H1 (cell line): ENCODE measurements around the gene RALGAPA1. TPM values are rescaled to one million over a fixed set of nuclear protein-coding genes. Genes with fewer than 3 reads are reported as not detected.

Experiments
- CTCF ChIA-PET: fragments of 300-600 bp; sonication (Branson Sonifier 250); formaldehyde crosslinking; loops from one replicate; lab custom pipeline; 2021; ENCODE audit not compliant: partially characterized antibody; lab: Charles Lee
- POLR2A ChIA-PET: fragments of 300-600 bp; sonication (Branson Sonifier 250); formaldehyde crosslinking; loops from one replicate; lab custom pipeline; 2021; ENCODE audit warnings: inconsistent platforms; ENCODE audit not compliant: partially characterized antibody; lab: Charles Lee
- DNase-seq, 2 experiments: peaks; one replicate each; pipeline versions ENCODE4 v3.0.0 to v3.0.0-alpha.2; 2010 to 2022; ENCODE audit warnings: low spot score in 2 of 2, low read depth in 1 of 2, mixed read lengths in 1 of 2
- FAIRE-seq: peaks from 2 replicates; lab custom pipeline; 2011; peaks lifted over from hg19 to GRCh38; lab: Jason Lieb, UNC
- H2AFZ ChIP-seq: 2 replicates; pipeline ENCODE4 v1.8.1; 2012; ENCODE audit warnings: low read length, inconsistent platforms
- H2AK5ac ChIP-seq: 2 replicates; pipeline ENCODE4 v1.6.1; 2013; ENCODE audit warnings: low read depth, low read length
- H2BK120ac ChIP-seq: replicated peaks from 2 replicates; pipeline ENCODE3; 2013; ENCODE audit warnings: low read depth, low read length, inconsistent platforms
- H2BK12ac ChIP-seq: 2 replicates; pipeline ENCODE4 v1.6.1; 2013; ENCODE audit warnings: low read depth, low read length
- H2BK15ac ChIP-seq: 2 replicates; pipeline ENCODE4 v1.6.1; 2013; ENCODE audit warnings: low read length
- H2BK20ac ChIP-seq: 2 replicates; pipeline ENCODE4 v1.6.1; 2013; ENCODE audit warnings: low read length
- H2BK5ac ChIP-seq: 2 replicates; pipeline ENCODE4 v1.6.1; 2013; ENCODE audit warnings: low read depth, low read length
- H3K14ac ChIP-seq: 2 replicates; pipeline ENCODE4 v1.6.1; 2013; ENCODE audit warnings: inconsistent platforms; ENCODE audit not compliant: insufficient read length
- H3K18ac ChIP-seq: 2 replicates; pipeline ENCODE4 v1.6.1; 2013; ENCODE audit warnings: low read length; ENCODE audit errors: extremely low read depth
- H3K23ac ChIP-seq: 2 replicates; pipeline ENCODE4 v1.6.1; 2013; ENCODE audit warnings: inconsistent platforms; ENCODE audit not compliant: insufficient read length
- H3K23me2 ChIP-seq: 2 replicates; pipeline ENCODE4 v1.6.1; 2013; ENCODE audit warnings: low read depth, low read length
- H3K27ac ChIP-seq: 2 replicates; pipeline ENCODE4 v1.6.1; 2011; ENCODE audit warnings: low read depth, low read length, inconsistent platforms
- H3K27me3 ChIP-seq, 4 experiments: replicated peaks in 1 of 4; 1 replicate in 1 of 4; 2 replicates in 3 of 4; pipeline versions ENCODE4 v1.6.1 to v1.8.1; 2011 to 2013; ENCODE audit warnings: low read length in 3 of 4, mild to moderate bottlenecking in 3 of 4, inconsistent platforms in 2 of 4, mixed read lengths in 2 of 4, moderate library complexity in 1 of 4; ENCODE audit not compliant: control insufficient read depth in 3 of 4, insufficient read depth in 3 of 4; ENCODE audit errors: extremely low read depth in 1 of 4
- H3K36me3 ChIP-seq, 4 experiments: 2 replicates each; pipeline versions ENCODE4 v1.6.1 to v1.8.1; 2011 to 2013; ENCODE audit warnings: mild to moderate bottlenecking in 4 of 4, low read length in 3 of 4, moderate library complexity in 2 of 4, control low read depth in 1 of 4, inconsistent platforms in 1 of 4; ENCODE audit not compliant: insufficient read depth in 4 of 4, control insufficient read depth in 2 of 4
- H3K4ac ChIP-seq: replicated peaks from 2 replicates; pipeline ENCODE3; 2013; ENCODE audit warnings: low read length, low read depth, mixed read lengths, inconsistent platforms; ENCODE audit not compliant: insufficient read length
- H3K4me1 ChIP-seq, 4 experiments: replicated peaks in 1 of 4; 1 replicate in 1 of 4; 2 replicates in 3 of 4; pipeline versions ENCODE4 v1.6.1 to v1.8.1; 2011 to 2013; ENCODE audit warnings: low read length in 3 of 4, inconsistent platforms in 2 of 4, mixed read lengths in 1 of 4; ENCODE audit not compliant: insufficient read depth in 4 of 4, control insufficient read depth in 3 of 4
- H3K4me2 ChIP-seq, 2 experiments: 2 replicates each; pipeline versions ENCODE4 v1.6.1 to v1.8.1; 2011 to 2013; ENCODE audit warnings: low read depth in 2 of 2, low read length in 2 of 2, control low read depth in 1 of 2, inconsistent platforms in 1 of 2, mild to moderate bottlenecking in 1 of 2; ENCODE audit not compliant: insufficient read depth in 1 of 2
- H3K4me3 ChIP-seq, 4 experiments: fragments of 200-600, 300-600 bp in 1 of 4; sonication (generic), shearing (Covaris generic), sonication (Bioruptor Twin) in 1 of 4; 2 replicates each; pipeline versions ENCODE4 v1.5.1 to v1.8.1; 2011 to 2016; ENCODE audit warnings: low read length in 4 of 4, low read depth in 3 of 4, control low read depth in 2 of 4, inconsistent platforms in 2 of 4, mild to moderate bottlenecking in 2 of 4, mixed read lengths in 1 of 4, moderate library complexity in 1 of 4; ENCODE audit not compliant: insufficient read depth in 2 of 4; ENCODE audit errors: extremely low read depth in 1 of 4
- H3K56ac ChIP-seq: replicated peaks from 2 replicates; pipeline ENCODE3; 2013; ENCODE audit warnings: low read depth, mild to moderate bottlenecking, mixed read lengths, low read length, inconsistent platforms; ENCODE audit not compliant: insufficient read length
- H3K79me1 ChIP-seq: 2 replicates; pipeline ENCODE4 v1.6.1; 2013; ENCODE audit warnings: low read depth, low read length, control low read depth
- H3K79me2 ChIP-seq, 2 experiments: 2 replicates each; pipeline versions ENCODE4 v1.6.1 to v1.8.1; 2012 to 2013; ENCODE audit warnings: low read length in 2 of 2, mild to moderate bottlenecking in 2 of 2, inconsistent platforms in 1 of 2; ENCODE audit not compliant: insufficient read depth in 2 of 2, control insufficient read depth in 1 of 2
- H3K9ac ChIP-seq, 4 experiments: replicated peaks in 1 of 4; 1 replicate in 1 of 4; 2 replicates in 3 of 4; pipeline versions ENCODE4 v1.6.1 to v1.8.1; 2011 to 2013; ENCODE audit warnings: low read depth in 3 of 4, low read length in 3 of 4, control low read depth in 2 of 4, mild to moderate bottlenecking in 2 of 4, moderate library complexity in 2 of 4, inconsistent platforms in 1 of 4; ENCODE audit errors: extremely low read depth in 1 of 4
- H3K9me3 ChIP-seq, 2 experiments: 2 replicates each; pipeline versions ENCODE4 v1.6.1 to v1.8.1; 2012 to 2013; ENCODE audit warnings: mild to moderate bottlenecking in 2 of 2, moderate library complexity in 2 of 2, control low read depth in 1 of 2, inconsistent platforms in 1 of 2, low read depth in 1 of 2, low read length in 1 of 2, mixed read lengths in 1 of 2; ENCODE audit not compliant: insufficient read depth in 2 of 2
- H4K20me1 ChIP-seq, 2 experiments: replicated peaks in 1 of 2; 2 replicates each; pipeline versions ENCODE3 to v1.8.1; 2011 to 2013; ENCODE audit warnings: inconsistent platforms in 2 of 2, low read length in 2 of 2, mild to moderate bottlenecking in 1 of 2; ENCODE audit not compliant: insufficient read depth in 2 of 2, control insufficient read depth in 1 of 2
- H4K5ac ChIP-seq: 2 replicates; pipeline ENCODE4 v1.6.1; 2013; ENCODE audit warnings: low read length, low read depth, mixed read lengths, inconsistent platforms; ENCODE audit not compliant: insufficient read length
- H4K8ac ChIP-seq: 2 replicates; pipeline ENCODE4 v1.8.0; 2013; ENCODE audit warnings: mild to moderate bottlenecking, moderate library complexity, low read length, inconsistent platforms; ENCODE audit not compliant: insufficient read depth; ENCODE audit errors: extremely low read depth
- H4K91ac ChIP-seq: replicated peaks from 2 replicates; pipeline ENCODE3; 2013; ENCODE audit warnings: low read length, mixed read lengths, inconsistent platforms; ENCODE audit not compliant: insufficient read length
- ASH2L ChIP-seq: fragments of 200-600, 300-600 bp; sonication (generic); IDR thresholded peaks from one replicate; pipeline ENCODE4 v1.7.1; 2017; ENCODE audit warnings: low read length
- CHD2 ChIP-seq: IDR thresholded peaks from 2 replicates; pipeline ENCODE4 v1.6.1; 2012; ENCODE audit warnings: low read length, improper control_type of control experiment
- CTBP2 ChIP-seq: IDR thresholded peaks from 2 replicates; pipeline ENCODE4 v1.7.0; 2011; ENCODE audit warnings: borderline replicate concordance, mild to moderate bottlenecking, moderate library complexity, mixed read lengths, low read length; ENCODE audit not compliant: insufficient read depth, insufficient read length
- EP300 ChIP-seq, 2 experiments: IDR thresholded peaks; 1 replicate in 1 of 2; 2 replicates in 1 of 2; pipeline ENCODE4 v1.6.1; 2011 to 2012; ENCODE audit warnings: low read depth in 2 of 2, low read length in 2 of 2, mild to moderate bottlenecking in 2 of 2, borderline replicate concordance in 1 of 2, inconsistent platforms in 1 of 2, moderate library complexity in 1 of 2
- GABPA ChIP-seq: IDR thresholded peaks from 2 replicates; pipeline ENCODE4 v1.6.1; 2011; ENCODE audit warnings: mild to moderate bottlenecking, low read length, moderate library complexity, borderline replicate concordance; ENCODE audit not compliant: insufficient read depth
- KDM4A ChIP-seq: IDR thresholded peaks from one replicate; pipeline ENCODE4 v1.7.1; 2012; ENCODE audit warnings: low read depth, mild to moderate bottlenecking, moderate library complexity, low read length, inconsistent platforms; ENCODE audit not compliant: severe bottlenecking
- KDM5A ChIP-seq: fragments of 200-600 bp; IDR thresholded peaks from 2 replicates; pipeline ENCODE4 v1.7.1; 2012; ENCODE audit warnings: mild to moderate bottlenecking, low read length, inconsistent platforms, mixed read lengths
- NANOG ChIP-seq: IDR thresholded peaks from 2 replicates; pipeline ENCODE4 v1.6.1; 2011; ENCODE audit warnings: low read length, low read depth, mild to moderate bottlenecking, inconsistent platforms; ENCODE audit not compliant: insufficient read depth, poor library complexity, severe bottlenecking
- RFX5 ChIP-seq: IDR thresholded peaks from 2 replicates; pipeline ENCODE4 v1.6.1; 2011; ENCODE audit warnings: low read depth, low read length, improper control_type of control experiment, borderline replicate concordance
- TCF12 ChIP-seq: IDR thresholded peaks from 2 replicates; pipeline ENCODE4 v1.6.1; 2011; ENCODE audit warnings: low read depth, mild to moderate bottlenecking, low read length
- TEAD4 ChIP-seq: IDR thresholded peaks from 2 replicates; pipeline ENCODE4 v1.6.1; 2012; ENCODE audit warnings: low read depth, low read length, inconsistent platforms, mixed read lengths
- ZNF274 ChIP-seq: IDR thresholded peaks from 2 replicates; pipeline ENCODE4 v1.7.0; 2012; ENCODE audit warnings: low read length, borderline replicate concordance; ENCODE audit errors: extremely low read depth
- WGBS, 2 experiments: shearing (Covaris generic) in 1 of 2; methylation state at CpG; one replicate each; pipeline versions ENCODE4 v1.1.6 to v1.1.7; 2013 to 2015; ENCODE audit warnings: low lambda C conversion rate in 2 of 2, mixed read lengths in 2 of 2, inconsistent platforms in 1 of 2, low coverage in 1 of 2, missing lambda C conversion rate in 1 of 2; ENCODE audit not compliant: insufficient replicate concordance in 2 of 2, insufficient coverage in 1 of 2, insufficient read length in 1 of 2; ENCODE audit errors: extremely low coverage in 1 of 2, missing lambda C conversion rate in 1 of 2; 5-methylcytosine and 5-hydroxymethylcytosine counted together
- polyA plus RNA-seq, 7 experiments: library from polyadenylated mRNA; depleted of rRNA in 3 of 7; stranded (reverse) in 5 of 7; unstranded in 2 of 7; fragments of >200 nt in 5 of 7; fragments of 200-250 nt in 2 of 7; gene quantifications; 1 replicate in 5 of 7; 2 replicates in 1 of 7; 4 replicates in 1 of 7; pipeline versions ENCODE4 v1.2.1 to v1.2.3, GENCODE V29; 2011 to 2013; ENCODE audit warnings: missing spikeins in 2 of 7, mixed read lengths in 2 of 7
- total RNA-seq: library from RNA; stranded (reverse); fragmentation: NEBNext Ultra II Directional; extraction: Animal tissue kit (Norgen Biotek cat#: 25700); gene quantifications from 2 replicates; pipeline ENCODE4 v1.2.1, GENCODE V29; 2021

RALGAPA1 gene
- total and polyA plus RNA-seq, 2 of the 8 experiments (the other 6 are each of a cell fraction or from before 2014, with no cell fraction given) = 4.2 to 26.7 TPM

GRCh38 chr14:35807131-35807961 is 1.7 kb downstream of the RALGAPA1 start:
- Histone ChIP-seq H2AFZ (no peak overlapping the region), H3K4me2 (peak overlapping the region; percentile 39 to 70; a peak in 3 of 4 replicates), H2BK20ac (no peak overlapping the region), H3K14ac (no peak overlapping the region)
- TF ChIP-seq NANOG = no peak
- no peak for TF ChIP-seq CTBP2
- no peak for TF ChIP-seq ASH2L
- TF ChIP-seq RFX5 = no peak
- TF ChIP-seq TCF12 = no peak
- no peak for TF ChIP-seq KDM4A
- no peak for TF ChIP-seq KDM5A
- TF ChIP-seq ZNF274 = no peak
- no peak for TF ChIP-seq TEAD4
- no peak for TF ChIP-seq GABPA
- no peak for TF ChIP-seq CHD2
- no peak for TF ChIP-seq EP300 (IDR thresholded peaks at IDR 0.05; ENCODE audit: borderline replicate concordance in 1 of 2, low read depth in 2 of 2, low read length in 2 of 2)
- TF ChIP-seq, all 59 proteins: peak for 0
- no peak for FAIRE-seq
- H3K18ac ChIP-seq = no peak overlapping the region
- H2BK120ac ChIP-seq = no peak overlapping the region
- POLR2A ChIA-PET = interaction anchor here (0.6 to 1.9 kb wide), 2 partner anchors 12 to 19 kb away, joined by 3 to 5 read pairs; no protein-coding TSS in a partner anchor
- H2AK5ac ChIP-seq = no peak overlapping the region
- DNase-seq = no peak
- peak overlapping the region in 2 of 4 experiments; percentile 87 to 89; a peak in 4 of 8 replicates for H3K4me3 ChIP-seq
- no peak overlapping the region for H3K4ac ChIP-seq
- H4K91ac ChIP-seq = no peak overlapping the region
- no peaks in the 10 kb centered on the region for H4K20me1 ChIP-seq
- H2BK15ac ChIP-seq = no peak overlapping the region
- H3K27me3 ChIP-seq = no peaks in the 10 kb centered on the region
- H2BK5ac ChIP-seq = no peak overlapping the region
- CTCF ChIA-PET = interaction anchor here (0.6 to 4.1 kb wide), 3 partner anchors 10 to 595 kb away, joined by 3 to 33 read pairs (median 4); no protein-coding TSS in a partner anchor
- H3K56ac ChIP-seq = no peak overlapping the region
- no peak overlapping the region for H2BK12ac ChIP-seq
- H3K9ac ChIP-seq = no peak overlapping the region
- no peaks in the 10 kb centered on the region for H3K4me1 ChIP-seq
- no peak overlapping the region for H3K27ac ChIP-seq
- H3K23me2 ChIP-seq = no peaks in the 10 kb centered on the region; the same call in 1 of the 2 replicates
- no peak overlapping the region for H4K5ac ChIP-seq
- 78% methylated on average over 8 of the region's 8 CpGs; no CpG with 5 or more reads in 1 of the 2 experiments for WGBS, 2 experiments
- no peak overlapping the region for H4K8ac ChIP-seq
- H3K36me3 ChIP-seq = no peaks in the 10 kb centered on the region
- H3K79me1 ChIP-seq = no peaks in the 10 kb centered on the region
- H3K23ac ChIP-seq = no peak overlapping the region
- H3K9me3 ChIP-seq = no peaks in the 10 kb centered on the region
- peaks cover 0 to 28% of the 10 kb centered on the region in 2 experiments; a peak in 2 of 4 replicates for H3K79me2 ChIP-seq
